ENCODE results near the gene METRNL.
A peak's percentile ranks its signal among the peaks of the same experiment; 100 is the strongest.

Gene METRNL

DNA sequence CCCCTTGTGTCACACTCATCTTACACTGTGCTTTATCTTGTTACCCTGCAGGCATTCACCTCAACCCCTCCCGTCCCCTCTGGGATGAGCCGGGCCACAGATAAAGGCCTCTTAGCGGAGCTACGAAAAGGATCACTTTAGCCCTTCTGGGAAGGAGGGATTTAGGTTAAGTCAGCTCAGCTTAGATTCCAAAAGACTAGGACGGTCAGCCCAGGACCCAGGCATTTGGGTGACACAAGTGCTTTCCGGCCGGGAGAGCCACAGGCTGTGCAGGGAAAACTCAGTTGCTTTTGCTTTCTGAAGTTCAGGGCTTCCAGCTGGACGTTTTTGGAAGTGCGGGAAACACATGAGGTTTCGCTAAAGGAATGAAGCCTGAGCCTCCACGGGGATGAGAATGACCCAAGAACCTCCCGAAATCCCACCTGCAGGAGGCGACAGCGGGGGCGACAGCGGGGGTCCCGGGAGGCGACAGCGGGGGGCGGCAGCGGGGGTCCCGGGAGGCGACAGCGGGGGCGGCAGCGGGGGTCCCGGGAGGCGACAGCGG is 11.6 kb upstream of the METRNL start:
- DNase-seq = peak; percentile 23

GRCh38 chr17:83068641-83069570 is 10.5 kb upstream of the METRNL start:
- DNase-seq = no peak

GRCh38 chr17:83069571-83069906 is 9.9 kb upstream of the METRNL start:
- DNase-seq = no peak

GRCh38 chr17:83069931-83070742 is 9.3 kb upstream of the METRNL start:
- DNase-seq = no peak

GRCh38 chr17:83070800-83071341 is 8.5 kb upstream of the METRNL start:
- DNase-seq = no peak

- no peak for DNase-seq
Measured at GRCh38 chr17:83071365-83071764, 8.0 kb upstream of the METRNL start.

- no peak for DNase-seq
Measured at GRCh38 chr17:83071966-83072562, 7.3 kb upstream of the METRNL start.

- DNase-seq = no peak
Measured at GRCh38 chr17:83072600-83073358, 6.6 kb upstream of the METRNL start.

DNA sequence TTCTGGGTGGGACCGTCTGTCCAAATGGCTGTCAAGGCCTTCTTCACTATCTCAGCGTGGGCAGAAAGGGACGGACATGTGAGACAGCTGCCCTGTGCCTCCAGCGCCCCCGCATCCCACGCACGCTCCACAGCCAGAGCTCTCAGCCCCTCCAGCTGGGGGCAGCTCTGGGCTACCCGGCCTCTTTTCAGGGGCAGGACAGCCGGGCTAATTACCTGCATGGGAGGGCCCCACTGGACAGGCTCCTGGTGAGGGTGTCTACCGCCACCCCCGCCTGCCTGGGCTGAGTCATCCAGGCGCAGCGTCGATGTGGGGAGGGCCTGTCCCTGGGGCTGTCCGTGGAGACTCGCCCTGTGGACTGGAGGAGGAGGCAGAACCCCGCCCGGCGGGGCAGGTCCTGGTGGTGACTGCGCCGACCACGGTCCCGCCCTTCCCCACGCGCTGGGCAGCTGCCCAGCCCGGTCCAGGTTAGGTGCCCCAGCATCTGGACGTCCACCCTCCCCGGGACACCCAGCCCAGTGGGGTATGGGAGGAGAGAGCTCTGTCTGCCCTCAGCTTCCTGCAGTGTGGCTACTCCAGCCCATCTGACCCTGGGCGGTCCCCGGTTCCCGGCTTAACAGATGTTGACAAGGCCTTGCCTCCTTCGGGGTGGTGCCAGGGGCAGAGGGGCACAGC is 5.9 kb upstream of the METRNL start:
- no peak for DNase-seq

GRCh38 chr17:83074486-83075223 is 4.8 kb upstream of the METRNL start:
- DNase-seq = no peak

DNA sequence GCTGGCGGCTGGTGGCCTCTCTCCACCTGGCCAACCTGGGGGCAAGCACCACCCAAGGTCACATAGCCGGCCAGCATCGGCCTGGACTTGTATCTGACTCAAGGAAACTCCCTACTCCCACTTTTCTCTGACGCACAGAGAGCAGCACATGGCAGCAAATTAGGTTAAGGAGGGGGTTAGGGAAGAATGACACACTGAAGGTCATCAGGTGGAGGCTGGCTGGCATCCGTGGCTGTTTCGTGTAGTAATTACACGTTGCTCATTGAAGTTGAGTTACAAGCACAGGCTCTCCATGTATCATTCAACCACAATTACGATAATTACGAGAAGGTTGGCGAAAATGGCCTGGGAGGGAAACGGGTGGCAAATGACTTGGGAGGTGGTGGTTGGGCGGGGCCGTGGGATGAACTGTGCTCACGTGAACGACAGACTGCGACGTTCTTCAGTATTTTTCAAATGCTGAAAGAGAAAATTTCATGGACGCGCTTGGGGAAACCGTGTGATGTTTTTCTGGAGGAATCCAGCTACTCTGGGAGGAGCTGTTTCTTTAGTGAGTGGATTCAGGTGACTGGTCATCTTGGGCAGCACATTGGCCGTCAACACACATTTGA is 4.0 kb upstream of the METRNL start:
- no peak for DNase-seq

- DNase-seq = no peak
Measured at GRCh38 chr17:83076938-83077337, 2.5 kb upstream of the METRNL start.

DNA sequence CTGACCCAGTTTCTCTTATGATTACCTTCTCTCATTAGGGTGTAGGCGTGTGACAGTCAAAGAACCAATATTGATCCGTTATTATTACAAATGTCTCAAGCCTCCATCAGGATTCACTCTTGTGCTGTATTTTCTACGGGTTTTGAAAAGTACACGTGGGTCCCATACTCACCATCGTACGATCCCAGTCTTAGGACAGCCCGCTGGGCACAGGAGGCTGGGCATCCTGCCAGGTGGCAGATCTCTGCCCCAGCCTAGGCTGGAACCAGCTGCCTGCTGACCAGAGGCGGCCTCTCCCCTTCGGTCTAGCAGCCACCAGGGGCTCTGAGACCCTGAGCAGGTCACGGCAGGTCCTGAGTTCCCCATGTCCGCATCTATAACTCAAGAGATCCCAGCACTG is 2.0 kb upstream of the METRNL start:
- no peak for DNase-seq

DNA sequence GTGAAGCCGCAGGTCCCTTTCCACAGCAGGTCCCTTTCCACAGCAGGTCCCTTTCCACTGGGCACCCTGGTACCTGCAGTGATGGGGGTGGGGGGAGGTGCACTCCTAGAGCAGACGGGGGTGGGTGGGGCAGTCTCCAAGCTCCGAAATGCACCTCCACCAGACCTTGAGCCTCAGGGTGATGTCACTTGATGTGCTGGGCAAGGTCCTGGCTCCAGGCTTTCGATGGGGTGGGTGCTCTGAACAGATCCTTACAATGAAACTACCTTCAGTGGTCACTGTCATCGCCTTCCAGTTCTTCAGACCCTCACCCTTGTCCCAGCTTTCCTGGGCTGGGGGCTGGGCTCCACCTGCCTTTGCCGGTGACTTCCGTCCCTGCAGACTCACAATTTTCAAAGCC is 1.5 kb upstream of the METRNL start:
- no peak for DNase-seq

DNA sequence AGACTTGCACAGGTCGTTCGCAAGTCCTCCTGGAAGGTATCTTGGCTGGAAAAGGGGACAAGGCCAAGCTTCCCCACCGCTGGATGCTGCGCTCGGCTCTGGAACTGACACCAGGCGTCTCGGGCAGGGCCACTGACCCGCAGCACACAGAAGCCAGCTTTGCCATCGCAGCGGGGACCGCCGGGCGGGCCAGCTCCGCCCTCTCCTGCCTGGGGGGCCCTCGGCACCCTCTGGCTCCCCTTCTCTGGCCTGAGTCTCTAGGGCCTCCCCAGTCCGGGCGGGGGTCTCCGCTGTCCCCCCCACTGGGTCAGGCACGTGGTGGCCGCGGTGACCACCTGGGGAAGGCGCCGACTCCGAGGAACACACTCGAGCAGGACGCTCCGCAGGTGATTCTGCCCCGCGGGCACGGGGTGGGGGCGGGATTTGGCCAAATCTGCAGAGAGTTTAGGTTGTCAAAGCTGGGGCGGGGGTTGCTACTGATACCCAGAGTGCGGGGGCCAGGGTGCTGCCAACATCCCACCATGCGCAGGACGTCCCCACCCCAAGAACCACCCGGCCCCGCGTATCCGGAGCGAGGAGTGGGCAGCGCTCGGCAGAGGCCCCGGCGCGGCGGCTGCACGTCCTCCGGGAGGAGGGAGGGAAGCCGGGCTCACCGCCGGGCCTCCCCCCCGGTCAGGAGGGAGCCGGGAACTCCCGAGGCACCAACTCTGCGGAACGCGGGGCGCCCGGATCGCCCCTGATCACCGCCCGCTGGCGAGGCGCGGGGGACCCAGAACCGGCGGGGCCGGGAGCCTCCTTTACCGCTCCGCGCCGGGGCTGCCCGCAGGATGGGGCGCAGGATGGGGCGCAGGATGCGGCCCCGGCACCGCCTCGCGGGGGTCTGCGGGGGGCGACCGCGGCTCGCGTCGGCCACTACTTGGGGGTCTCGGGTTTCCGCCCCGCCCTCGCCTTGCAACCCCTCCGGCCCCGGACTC is 744 bp upstream of the METRNL start:
- DNase-seq = no peak

- peak; percentile 21 for DNase-seq
Measured at GRCh38 chr17:83079766-83080578, 563 bp downstream of the METRNL start.

DNA sequence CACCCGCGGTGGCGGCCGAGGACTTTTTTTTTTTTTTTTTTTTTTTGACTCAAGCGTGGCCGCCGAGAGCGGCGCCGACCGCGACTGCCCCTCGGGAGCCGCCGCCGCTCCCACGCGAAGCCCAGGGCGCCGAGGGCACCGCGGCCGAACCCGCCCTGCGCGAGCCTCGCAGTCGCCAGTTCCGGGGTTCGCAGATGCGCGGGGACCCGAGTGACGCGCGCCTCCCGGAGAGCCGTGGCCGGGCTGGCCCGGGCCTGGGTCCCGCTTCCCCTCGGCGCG is 1.1 kb downstream of the METRNL start:
- no peak for DNase-seq

- DNase-seq = peak; percentile 13
Measured at GRCh38 chr17:83080858-83081683, 1.7 kb downstream of the METRNL start.
